Measurements from ENCODE around the gene CFAP141. TPM values are rescaled to one million over a fixed set of nuclear protein-coding genes. Genes with fewer than 3 reads are reported as not detected.

Gene CFAP141
- total and polyA plus RNA-seq, 4 donors = not detected

- Histone ChIP-seq H3K9ac (ENCODE audit: low read depth in 1 of 2, low read length in 2 of 2) (no peak overlapping the region), H3K9me3 (ENCODE audit: control insufficient read depth in 4 of 4, low read length in 3 of 4) (no peaks in the 10 kb centered on the region), H3K4me1 (ENCODE audit: control insufficient read depth in 4 of 4, insufficient read depth in 4 of 4, low read length in 3 of 4) (no peaks in the 10 kb centered on the region), H3K4me3 (ENCODE audit: low read depth in 1 of 3, low read length in 3 of 3) (no peak overlapping the region), H3K27me3 (ENCODE audit: control insufficient read depth in 4 of 4, insufficient read depth in 4 of 4, low read length in 3 of 4) (no peaks in the 10 kb centered on the region), H3K27ac (ENCODE audit: low read depth in 1 of 2, low read length in 2 of 2) (no peak overlapping the region), H3K36me3 (ENCODE audit: control insufficient read depth in 4 of 4, insufficient read depth in 3 of 4, low read depth in 1 of 4, low read length in 3 of 4) (peaks cover 25 to 81% (median 67%) of the 10 kb centered on the region in 4 donors)
- DNase-seq (ENCODE audit: low spot score) = no peak
- TF ChIP-seq RAD21 (IDR thresholded peaks at IDR 0.05) = no peak
- TF ChIP-seq HNF4G (IDR thresholded peaks at IDR 0.05) = no peak
- no peak for TF ChIP-seq MAX (IDR thresholded peaks at IDR 0.05)
- TF ChIP-seq TAF1 (conservative IDR thresholded peaks at IDR 0.05) = no peak
- 45% methylated on average over 1 of the region's 1 CpG for WGBS
Observed at GRCh38 chr1:154166207-154166606, 39.9 kb downstream of the CFAP141 start.

- no peaks in the 10 kb centered on the region for H3K4me1 ChIP-seq (ENCODE audit: control insufficient read depth in 4 of 4, insufficient read depth in 4 of 4, low read length in 3 of 4)
- no peaks in the 10 kb centered on the region for H3K27me3 ChIP-seq (ENCODE audit: control insufficient read depth in 4 of 4, insufficient read depth in 4 of 4, low read length in 3 of 4)
- no peak for TF ChIP-seq RAD21 (IDR thresholded peaks at IDR 0.05)
- no peak for TF ChIP-seq TAF1 (conservative IDR thresholded peaks at IDR 0.05)
- no peak for TF ChIP-seq MAX (IDR thresholded peaks at IDR 0.05)
- no peak for TF ChIP-seq RXRA (IDR thresholded peaks at IDR 0.05)
- TF ChIP-seq HNF4G (IDR thresholded peaks at IDR 0.05) = no peak
- no peak for TF ChIP-seq JUND (IDR thresholded peaks at IDR 0.05)
- no peak for TF ChIP-seq ATF3 (IDR thresholded peaks at IDR 0.05)
- TF ChIP-seq CTCF (IDR thresholded peaks at IDR 0.05; ENCODE audit: low read depth, low read length, missing input control) = no peak
- TF ChIP-seq NR2F2 (IDR thresholded peaks at IDR 0.05) = no peak
- no peak for TF ChIP-seq FOXA2 (IDR thresholded peaks at IDR 0.05)
- TF ChIP-seq YY1 (IDR thresholded peaks at IDR 0.05) = no peak
- H3K36me3 ChIP-seq (ENCODE audit: control insufficient read depth in 4 of 4, insufficient read depth in 3 of 4, low read depth in 1 of 4, low read length in 3 of 4) = peaks cover 7 to 57% (median 36%) of the 10 kb centered on the region in 4 donors
- no peak overlapping the region for H3K4me3 ChIP-seq (ENCODE audit: low read depth in 1 of 3, low read length in 3 of 3)
- no peak for DNase-seq (ENCODE audit: low spot score)
- no peak overlapping the region for H3K9ac ChIP-seq (ENCODE audit: low read depth in 1 of 2, low read length in 2 of 2)
- H3K9me3 ChIP-seq (ENCODE audit: control insufficient read depth in 4 of 4, low read length in 3 of 4) = peaks cover 0 to 3% (median under 1%) of the 10 kb centered on the region in 4 donors
- no peak overlapping the region for H3K27ac ChIP-seq (ENCODE audit: low read depth in 1 of 2, low read length in 2 of 2)
Observed at GRCh38 chr1:154159554-154159953, 46.6 kb downstream of the CFAP141 start.

- Histone ChIP-seq H3K27ac (ENCODE audit: low read depth in 1 of 2, low read length in 2 of 2) (no peak overlapping the region), H3K4me3 (ENCODE audit: low read depth in 1 of 3, low read length in 3 of 3) (no peak overlapping the region), H3K36me3 (ENCODE audit: control insufficient read depth in 4 of 4, insufficient read depth in 3 of 4, low read depth in 1 of 4, low read length in 3 of 4) (peaks cover 4 to 49% (median 32%) of the 10 kb centered on the region in 4 donors), H3K27me3 (ENCODE audit: control insufficient read depth in 4 of 4, insufficient read depth in 4 of 4, low read length in 3 of 4) (no peaks in the 10 kb centered on the region), H3K4me1 (ENCODE audit: control insufficient read depth in 4 of 4, insufficient read depth in 4 of 4, low read length in 3 of 4) (no peaks in the 10 kb centered on the region), H3K9ac (ENCODE audit: low read depth in 1 of 2, low read length in 2 of 2) (no peak overlapping the region), H3K9me3 (ENCODE audit: control insufficient read depth in 4 of 4, low read length in 3 of 4) (peaks cover 0 to 3% (median under 1%) of the 10 kb centered on the region in 4 donors)
- WGBS = 88% methylated on average over 8 of the region's 8 CpGs
- TF ChIP-seq JUND (IDR thresholded peaks at IDR 0.05) (no peak), REST (IDR thresholded peaks at IDR 0.05) (no peak)
- no peak for DNase-seq (ENCODE audit: low spot score)
Observed at GRCh38 chr1:154158307-154159125, 47.6 kb downstream of the CFAP141 start.
